HG03097 (cell line): ENCODE data around the gene LRRTM1.

Experiments used
- ATAC-seq: cut with Tn5 transposase; IDR thresholded peaks from one replicate; pipeline ENCODE4 v1.9.1; 2021; ENCODE audit not compliant: unreplicated experiment, low FRiP score

The LRRTM1 gene

GRCh38 chr2:80303006-80303908 lies 1.3 kb downstream of the LRRTM1 start:
- no peak for ATAC-seq

- ATAC-seq: no peak
These were observed 2.1 kb downstream of the LRRTM1 start for GRCh38 chr2:80302314-80303005.

DNA sequence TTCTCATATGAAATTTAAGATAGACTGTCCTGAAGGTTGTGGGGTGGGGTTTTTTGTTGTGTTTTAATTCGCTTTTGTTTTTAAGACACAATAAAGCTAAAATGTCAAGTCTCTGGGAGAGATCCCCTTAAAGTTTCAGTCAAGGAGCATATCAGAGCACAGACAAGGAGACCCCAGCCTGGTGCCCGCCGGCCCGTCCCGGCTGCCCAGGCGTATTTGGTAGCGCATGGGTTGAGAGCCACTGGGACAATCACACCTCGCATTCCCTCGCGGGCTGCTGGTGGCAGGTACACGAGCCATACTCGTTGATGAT lies 2.6 kb downstream of the LRRTM1 start:
- no peak for ATAC-seq

- ATAC-seq: no peak
These were observed 3.6 kb downstream of the LRRTM1 start for GRCh38 chr2:80300954-80301353.

GRCh38 chr2:80300346-80300745 lies 4.2 kb downstream of the LRRTM1 start:
- no peak for ATAC-seq

DNA sequence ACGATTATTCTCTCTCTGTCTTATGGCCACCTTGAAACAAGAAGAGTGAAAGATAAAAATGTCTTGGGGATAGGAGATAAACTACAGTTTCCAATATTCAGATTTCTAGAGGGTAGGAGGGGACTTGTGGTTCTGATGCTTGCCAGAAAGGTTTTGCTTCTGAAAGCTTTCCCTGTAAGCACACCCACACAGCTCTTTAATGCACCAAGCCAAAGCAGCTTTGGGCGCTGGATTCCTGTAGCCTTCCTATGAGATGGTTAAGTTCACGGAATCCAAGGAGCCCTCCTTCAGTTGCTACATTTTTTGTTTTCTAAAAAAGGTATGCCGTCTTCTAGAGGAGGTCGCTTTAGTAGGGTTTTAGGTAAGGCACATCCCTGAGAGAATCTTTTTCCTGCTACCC lies 4.9 kb downstream of the LRRTM1 start:
- ATAC-seq: no peak

DNA sequence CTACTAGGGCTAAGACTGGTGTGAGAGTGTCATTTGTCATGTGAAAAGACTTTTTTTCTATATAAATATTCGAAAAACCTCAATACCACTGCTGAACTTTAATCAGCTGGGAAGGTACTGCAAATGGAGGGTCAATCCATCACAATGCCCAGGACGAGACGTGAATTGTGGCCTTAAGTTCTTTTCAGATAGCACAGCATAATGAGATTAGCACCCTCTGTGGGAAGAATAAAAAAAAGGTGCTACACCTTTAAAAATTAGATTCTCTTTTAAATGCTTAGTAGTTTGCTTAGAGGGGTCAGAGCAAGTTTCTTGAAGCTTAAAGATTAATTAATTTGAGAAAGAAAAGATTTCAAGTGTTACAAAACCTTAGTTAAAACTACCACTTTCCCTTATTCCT lies 5.6 kb downstream of the LRRTM1 start:
- no peak for ATAC-seq

DNA sequence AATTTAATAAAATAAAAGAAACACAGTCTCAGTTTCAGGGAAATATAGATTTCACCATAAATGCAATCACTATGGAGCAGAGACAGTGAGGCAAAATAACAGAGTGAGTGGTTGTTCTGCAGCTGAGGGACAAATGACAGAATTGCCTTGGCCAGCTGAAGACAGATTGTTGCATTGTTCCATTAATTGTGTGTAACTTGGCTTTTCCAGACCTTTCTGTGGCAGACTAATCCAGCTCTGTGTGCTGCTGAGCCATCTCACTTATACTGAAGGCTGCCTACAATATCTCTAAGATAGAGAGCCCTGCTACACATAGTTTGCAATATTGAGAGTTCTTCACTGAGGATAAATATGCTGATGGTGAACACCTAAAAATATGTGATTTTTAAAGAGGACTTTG lies 11.5 kb downstream of the LRRTM1 start:
- no peak for ATAC-seq

DNA sequence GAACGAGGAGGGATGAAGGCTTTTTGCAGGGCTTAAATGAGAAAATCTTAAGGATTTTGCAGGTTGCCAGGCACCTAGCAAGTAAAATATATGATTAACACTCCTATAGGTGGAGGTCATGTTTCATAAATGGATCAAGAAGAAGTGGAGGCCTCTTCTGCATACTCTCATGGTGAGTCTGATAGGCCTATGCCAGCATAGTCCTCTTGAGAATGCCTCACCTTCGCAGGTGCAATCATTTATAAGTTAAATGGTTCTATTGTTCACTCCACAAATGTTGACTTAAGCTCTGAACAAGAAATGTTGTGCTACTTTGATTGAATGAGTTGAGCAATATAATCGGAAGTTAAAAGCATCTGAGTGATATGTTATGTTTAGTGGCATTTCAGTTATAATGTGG lies 12.1 kb downstream of the LRRTM1 start:
- no peak for ATAC-seq

- ATAC-seq: no peak
These were observed 12.9 kb downstream of the LRRTM1 start for GRCh38 chr2:80291656-80292055.

DNA sequence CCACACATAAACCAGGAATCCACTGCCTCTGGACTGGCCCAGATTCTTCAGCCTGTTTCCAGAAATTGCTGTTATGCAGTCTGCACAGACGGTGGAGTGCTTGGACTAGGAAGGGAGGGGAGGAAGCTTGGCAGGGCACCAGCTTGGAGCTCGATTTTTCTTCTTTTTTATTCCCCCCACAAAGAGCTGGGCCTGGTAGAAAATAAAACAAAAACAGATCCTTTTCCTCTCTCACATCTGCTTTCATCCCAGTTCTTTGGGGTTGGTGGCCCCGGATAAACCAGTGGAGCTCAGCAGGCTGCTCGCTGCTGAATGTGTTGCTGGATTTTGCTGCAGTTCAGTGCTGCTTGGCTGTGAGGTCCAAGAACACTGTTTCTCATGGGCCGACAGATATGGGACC lies 16.0 kb downstream of the LRRTM1 start:
- no peak for ATAC-seq

GRCh38 chr2:80281049-80281448 lies 23.5 kb downstream of the LRRTM1 start:
- no peak for ATAC-seq

- ATAC-seq: no peak
These were observed 24.0 kb downstream of the LRRTM1 start for GRCh38 chr2:80280598-80280997.

DNA sequence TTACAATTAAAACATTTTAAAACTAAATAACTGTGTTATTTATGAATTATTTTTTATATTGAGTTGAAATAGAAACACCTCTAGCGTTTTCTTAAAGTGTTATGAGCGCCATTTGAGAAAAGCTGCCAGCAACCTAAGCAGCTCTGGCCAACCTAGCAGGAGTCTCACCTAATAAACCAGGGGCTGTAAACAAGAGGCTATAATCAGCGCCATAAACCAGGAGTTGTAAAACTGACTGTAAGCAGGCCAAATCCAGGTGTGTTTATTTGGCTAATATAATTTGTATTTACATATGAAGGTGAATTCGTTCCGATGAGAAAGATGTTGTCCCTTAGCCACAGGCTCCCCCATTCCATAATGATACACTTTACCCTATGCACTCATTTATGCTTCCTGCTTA lies 34.7 kb downstream of the LRRTM1 start:
- no peak for ATAC-seq

- ATAC-seq: no peak
These were observed 38.3 kb downstream of the LRRTM1 start for GRCh38 chr2:80266231-80266630.

DNA sequence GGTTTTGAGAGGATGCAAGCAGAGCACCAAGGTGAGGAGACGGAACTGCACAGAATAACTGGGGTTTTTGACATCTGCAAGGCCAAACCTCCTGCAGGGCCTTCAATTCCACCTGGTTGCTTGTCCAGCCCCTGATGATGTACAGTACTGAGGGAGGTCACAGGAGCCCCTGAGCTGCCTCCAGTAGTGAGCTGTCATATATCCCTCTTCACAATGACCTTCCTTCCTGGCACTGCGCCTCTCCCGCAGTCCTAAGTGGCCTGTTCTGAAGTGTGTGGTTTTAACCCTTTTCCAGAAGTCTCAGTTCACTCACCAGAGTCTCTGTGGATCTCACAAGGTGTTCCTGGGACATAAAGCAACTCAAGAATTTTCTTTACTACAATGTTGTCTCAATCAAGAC lies 45.3 kb downstream of the LRRTM1 start:
- no peak for ATAC-seq

GRCh38 chr2:80258793-80259192 lies 45.8 kb downstream of the LRRTM1 start:
- ATAC-seq: no peak

DNA sequence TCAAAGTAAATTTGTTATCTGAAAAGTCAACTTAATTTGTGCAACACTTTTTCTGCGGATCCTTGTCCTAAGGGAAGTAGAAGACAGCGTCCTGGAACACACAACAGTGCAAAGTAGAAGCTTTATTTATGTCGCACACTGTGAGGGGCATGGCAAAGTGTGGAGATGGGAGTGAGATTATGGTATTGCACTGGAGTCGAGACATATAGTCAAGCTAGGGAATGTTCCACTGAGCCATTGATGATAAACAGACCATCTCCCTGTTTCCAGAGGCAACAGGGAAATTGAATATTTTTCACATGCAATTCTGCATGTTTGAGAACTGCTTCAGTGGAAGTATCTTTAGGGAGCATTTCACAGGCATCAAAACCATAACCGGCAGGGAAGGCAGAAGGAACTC lies 46.2 kb downstream of the LRRTM1 start:
- no peak for ATAC-seq

DNA sequence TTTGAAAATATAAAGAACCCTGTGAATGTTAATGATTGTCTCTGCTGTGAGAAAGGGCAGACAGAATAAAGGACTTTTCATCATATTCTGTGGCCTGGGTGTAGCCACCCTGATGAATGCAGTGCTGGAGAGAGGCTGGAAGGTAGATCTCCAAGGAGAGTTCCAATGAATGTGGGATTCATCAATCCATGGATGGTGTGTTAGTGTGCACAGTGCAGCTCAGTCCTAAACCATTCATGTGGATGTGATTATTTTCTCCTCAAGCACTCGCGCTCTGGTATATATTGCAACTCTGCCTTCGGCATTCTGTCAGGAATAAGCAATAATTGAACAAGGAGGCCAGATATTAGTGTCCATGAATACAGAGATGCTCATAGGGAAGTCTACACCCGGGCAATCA lies 47.1 kb downstream of the LRRTM1 start:
- no peak for ATAC-seq

DNA sequence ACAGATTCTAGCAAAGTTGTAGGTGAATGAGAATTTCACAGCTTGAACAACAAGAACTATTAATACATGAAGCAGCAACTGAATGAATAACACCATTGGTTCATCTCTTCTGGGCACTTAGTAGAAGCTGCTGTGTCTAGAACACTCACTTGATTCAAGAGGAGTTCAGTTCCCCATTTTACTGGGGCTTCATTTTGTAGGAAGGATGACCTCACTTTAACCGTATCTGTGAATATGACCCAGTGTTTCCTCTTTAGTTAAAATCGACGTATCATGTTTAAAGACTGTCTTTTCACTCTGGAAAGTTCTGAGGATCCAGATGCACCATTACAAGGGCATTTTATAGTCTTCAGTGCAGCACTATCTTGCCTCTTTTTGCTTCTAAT lies 47.8 kb downstream of the LRRTM1 start:
- ATAC-seq: no peak

DNA sequence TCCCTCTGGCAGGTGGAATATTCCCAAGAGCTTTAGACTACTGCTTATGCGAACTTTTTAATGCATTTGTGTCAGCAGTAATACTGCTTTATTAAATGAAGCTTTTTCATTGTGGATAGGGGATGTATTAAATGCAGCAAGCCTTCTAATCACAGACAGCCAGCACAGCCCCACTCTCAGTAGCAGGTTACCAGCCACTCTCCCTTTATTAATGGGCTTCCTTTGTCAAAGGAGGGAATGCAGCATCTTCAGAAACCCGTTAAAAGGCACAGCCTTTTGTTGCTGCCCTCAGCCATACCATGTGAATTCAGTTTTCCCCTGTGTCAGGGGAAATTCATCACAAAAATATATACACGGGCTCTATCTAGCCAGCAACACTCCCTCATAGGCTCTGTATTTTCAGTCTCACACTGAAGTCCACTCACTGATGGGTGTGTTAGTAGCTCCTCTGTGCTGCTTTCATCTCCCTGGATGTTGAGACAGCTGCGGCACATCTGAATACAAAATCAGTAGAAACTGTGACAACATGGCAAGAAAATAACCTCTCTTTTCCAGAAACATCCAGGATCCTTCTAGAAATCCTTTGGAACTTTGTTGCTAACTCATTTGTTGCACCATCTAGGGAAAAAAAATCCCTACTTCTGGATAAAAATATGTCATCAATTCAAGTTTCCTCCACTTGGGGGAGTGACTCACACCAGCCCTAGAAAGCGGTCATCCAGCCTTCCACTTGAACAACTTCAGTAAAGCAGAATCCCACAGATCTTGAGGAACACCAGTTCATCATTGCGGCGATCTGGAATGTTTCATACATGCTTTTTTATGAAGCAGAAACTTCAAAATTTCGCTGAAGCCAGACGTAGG lies 48.4 kb downstream of the LRRTM1 start:
- ATAC-seq: no peak
